ENCODE measurements around the gene LRRC4C.
A peak's percentile ranks its signal among the peaks of the same experiment; 100 is the strongest.

LRRC4C gene

DNA sequence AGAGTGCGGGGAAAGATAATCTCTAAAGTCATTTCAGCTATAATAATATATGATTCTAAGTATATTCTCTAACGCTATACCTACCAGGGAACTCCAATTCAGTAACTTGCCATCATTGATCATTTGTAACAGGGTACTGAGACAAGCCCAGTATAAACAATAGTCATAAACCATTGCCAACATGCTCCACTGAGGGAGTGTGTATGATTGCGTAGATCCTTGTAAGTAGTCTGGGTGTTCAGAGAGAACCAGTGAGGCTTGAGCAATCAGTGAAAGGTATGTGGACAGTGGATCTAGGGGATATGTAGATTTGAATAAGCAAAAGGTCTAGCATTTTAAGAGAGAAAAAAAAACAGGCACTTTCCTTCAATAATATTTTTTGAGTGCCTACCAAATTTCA, 1326.0 kb downstream of the LRRC4C start:
- no peak for DNase-seq (ENCODE audit: insufficient read length, low spot score)
- FAIRE-seq = no peak
- TF ChIP-seq, protein P1, sequence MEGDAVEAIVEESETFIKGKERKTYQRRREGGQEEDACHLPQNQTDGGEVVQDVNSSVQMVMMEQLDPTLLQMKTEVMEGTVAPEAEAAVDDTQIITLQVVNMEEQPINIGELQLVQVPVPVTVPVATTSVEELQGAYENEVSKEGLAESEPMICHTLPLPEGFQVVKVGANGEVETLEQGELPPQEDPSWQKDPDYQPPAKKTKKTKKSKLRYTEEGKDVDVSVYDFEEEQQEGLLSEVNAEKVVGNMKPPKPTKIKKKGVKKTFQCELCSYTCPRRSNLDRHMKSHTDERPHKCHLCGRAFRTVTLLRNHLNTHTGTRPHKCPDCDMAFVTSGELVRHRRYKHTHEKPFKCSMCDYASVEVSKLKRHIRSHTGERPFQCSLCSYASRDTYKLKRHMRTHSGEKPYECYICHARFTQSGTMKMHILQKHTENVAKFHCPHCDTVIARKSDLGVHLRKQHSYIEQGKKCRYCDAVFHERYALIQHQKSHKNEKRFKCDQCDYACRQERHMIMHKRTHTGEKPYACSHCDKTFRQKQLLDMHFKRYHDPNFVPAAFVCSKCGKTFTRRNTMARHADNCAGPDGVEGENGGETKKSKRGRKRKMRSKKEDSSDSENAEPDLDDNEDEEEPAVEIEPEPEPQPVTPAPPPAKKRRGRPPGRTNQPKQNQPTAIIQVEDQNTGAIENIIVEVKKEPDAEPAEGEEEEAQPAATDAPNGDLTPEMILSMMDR (IDR thresholded peaks at IDR 0.05; ENCODE audit: insufficient read depth, missing control alignments) = no peak

DNA sequence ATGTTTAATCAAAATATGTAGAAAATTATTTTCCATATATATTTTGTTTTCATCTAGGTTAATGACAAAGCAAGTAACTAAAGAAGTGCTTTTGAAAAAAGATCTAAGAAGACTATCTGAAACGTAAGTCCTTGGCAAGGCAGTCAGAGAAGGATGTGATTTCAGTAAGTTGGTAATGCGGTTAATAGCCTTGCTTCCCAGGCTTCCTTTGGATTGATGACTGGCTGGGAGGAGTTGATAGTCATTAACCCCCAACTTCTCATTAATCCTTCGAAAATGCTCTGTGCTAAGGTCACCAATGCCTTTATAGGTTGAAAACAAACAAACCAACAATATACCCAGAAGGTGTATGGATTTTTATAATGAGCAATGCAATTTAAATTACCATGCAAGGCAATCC, 1326.5 kb downstream of the LRRC4C start:
- no peak for FAIRE-seq
- TF ChIP-seq, protein P1 (IDR thresholded peaks at IDR 0.05; ENCODE audit: insufficient read depth, missing control alignments) = no peak
- DNase-seq (ENCODE audit: insufficient read length, low spot score) = no peak

DNA sequence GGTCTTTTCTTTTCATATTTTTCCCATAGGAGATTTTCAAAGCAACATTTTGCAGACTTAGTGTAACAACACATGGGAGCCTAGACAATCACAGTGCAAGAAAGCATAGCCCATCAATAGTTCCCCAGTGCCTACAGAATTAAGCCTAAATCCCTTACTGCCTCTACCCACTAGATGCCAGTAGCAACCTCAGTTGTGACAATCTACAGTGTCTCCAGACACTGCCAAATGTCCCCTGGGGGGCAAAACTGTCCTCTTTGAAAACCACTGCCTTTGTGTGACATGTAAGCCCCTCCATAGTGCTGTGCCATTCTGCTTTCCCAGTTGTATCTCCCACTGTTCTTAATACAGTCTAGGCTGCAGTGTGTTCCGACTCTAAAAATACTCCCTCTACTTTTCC, 1329.0 kb downstream of the LRRC4C start:
- DNase-seq (ENCODE audit: insufficient read length, low spot score) = no peak
- no peak for FAIRE-seq
- TF ChIP-seq, protein P1 (IDR thresholded peaks at IDR 0.05; ENCODE audit: insufficient read depth, missing control alignments) = no peak

GRCh38 chr11:40129266-40129665, 1330.2 kb downstream of the LRRC4C start:
- DNase-seq (ENCODE audit: insufficient read length, low spot score) = no peak
- TF ChIP-seq, protein P1 (IDR thresholded peaks at IDR 0.05; ENCODE audit: insufficient read depth, missing control alignments) = peak; percentile 29
- FAIRE-seq = peak; percentile 46

GRCh38 chr11:40125054-40125453, 1334.4 kb downstream of the LRRC4C start:
- FAIRE-seq (no peak), DNase-seq (ENCODE audit: insufficient read length, low spot score) (no peak)
- TF ChIP-seq, protein P1 (IDR thresholded peaks at IDR 0.05; ENCODE audit: insufficient read depth, missing control alignments) = peak; percentile 4

GRCh38 chr11:40119661-40120060, 1339.8 kb downstream of the LRRC4C start:
- no peak for DNase-seq (ENCODE audit: insufficient read length, low spot score)
- FAIRE-seq = no peak
- TF ChIP-seq, protein P1 (IDR thresholded peaks at IDR 0.05; ENCODE audit: insufficient read depth, missing control alignments) = no peak

GRCh38 chr11:40118780-40119179, 1340.7 kb downstream of the LRRC4C start:
- TF ChIP-seq, protein P1 (IDR thresholded peaks at IDR 0.05; ENCODE audit: insufficient read depth, missing control alignments) = no peak
- DNase-seq (ENCODE audit: insufficient read length, low spot score) = no peak
- FAIRE-seq = no peak

Measured in D721Med (cell line).